B cell (primary cell): Measurements from ENCODE around the gene TMEM107. TPM values are rescaled to one million over a fixed set of nuclear protein-coding genes. Genes with fewer than 3 reads are reported as not detected.

Source experiments
- ATAC-seq: fragments of 200-7000 bp; cut with Tn5 transposase; one replicate; pipeline ENCODE4 v1.10.0; 2021; ENCODE audit warnings: low read depth, mild to moderate bottlenecking, moderate number of reproducible peaks, moderate library complexity
- CTCF ChIA-PET: fragments of 350-600 bp; sonication (Branson Sonifier 250); formaldehyde crosslinking; loops from one replicate; lab custom pipeline; 2021; ENCODE audit warnings: antibody characterized with exemption, inconsistent platforms; lab: Charles Lee
- POLR2A ChIA-PET: fragments of 350-600 bp; sonication (Branson Sonifier 250); formaldehyde crosslinking; loops from one replicate; lab custom pipeline; 2021; ENCODE audit warnings: antibody characterized with exemption; lab: Charles Lee
- DNase-seq: peaks from one replicate; pipeline ENCODE4 v3.0.0; 2013
- H2AFZ ChIP-seq: 2 replicates; pipeline ENCODE4 v1.6.1; 2012; ENCODE audit warnings: mild to moderate bottlenecking, low read depth, low read length; ENCODE audit not compliant: insufficient read depth, poor library complexity, severe bottlenecking
- H3K27ac ChIP-seq, 2 donors: 1 replicate in 1 of 2; 2 replicates in 1 of 2; pipeline ENCODE4 v1.5.1; 2012 to 2013; ENCODE audit warnings: low read length in 2 of 2, mild to moderate bottlenecking in 2 of 2, moderate library complexity in 1 of 2
- H3K27me3 ChIP-seq, 4 experiments: fragments of 200-600 bp in 1 of 4; sonication (generic) in 1 of 4; replicated peaks in 1 of 4; 1 replicate in 2 of 4; 2 replicates in 2 of 4; pipeline versions ENCODE4 v1.6.1 to v1.7.0; 2013 to 2016; ENCODE audit warnings: low read length in 3 of 4, mild to moderate bottlenecking in 2 of 4, mixed read lengths in 1 of 4, moderate library complexity in 1 of 4; ENCODE audit not compliant: insufficient read depth in 4 of 4, control insufficient read depth in 3 of 4; ENCODE audit errors: control extremely low read depth in 1 of 4
- H3K36me3 ChIP-seq, 2 experiments: replicated peaks in 1 of 2; 1 replicate in 1 of 2; 2 replicates in 1 of 2; pipeline versions ENCODE4 v1.6.1 to v1.7.1; 2013; ENCODE audit warnings: low read length in 1 of 2; ENCODE audit not compliant: insufficient read depth in 2 of 2, control insufficient read depth in 1 of 2; ENCODE audit errors: control extremely low read depth in 1 of 2, extremely low read depth in 1 of 2
- H3K4me1 ChIP-seq, 2 donors: fragments of 200-600 bp in 1 of 2; sonication (generic) in 1 of 2; 1 replicate in 1 of 2; 2 replicates in 1 of 2; pipeline versions ENCODE4 v1.5.1 to v1.6.1; 2013 to 2017; ENCODE audit warnings: low read length in 2 of 2; ENCODE audit not compliant: control insufficient read depth in 2 of 2, insufficient read depth in 2 of 2
- H3K4me2 ChIP-seq: replicated peaks from 2 replicates; pipeline ENCODE3; 2012; ENCODE audit warnings: mild to moderate bottlenecking, low read depth, low read length; ENCODE audit not compliant: poor library complexity, severe bottlenecking
- H3K4me3 ChIP-seq, 5 experiments: fragments of 200-600 bp in 1 of 5; sonication (generic) in 1 of 5; 1 replicate in 3 of 5; 2 replicates in 2 of 5; pipeline versions ENCODE4 v1.5.1 to v1.7.0; 2011 to 2016; ENCODE audit warnings: low read length in 4 of 5, mild to moderate bottlenecking in 4 of 5, low read depth in 2 of 5, control low read depth in 1 of 5, moderate library complexity in 1 of 5; ENCODE audit not compliant: insufficient read depth in 1 of 5; ENCODE audit errors: control extremely low read depth in 1 of 5, extremely low read depth in 1 of 5
- H3K79me2 ChIP-seq: fragments of 200-600 bp; sonication (generic); one replicate; pipeline ENCODE4 v1.6.0; 2016; ENCODE audit warnings: low read length; ENCODE audit not compliant: control insufficient read depth, insufficient read depth
- H3K9ac ChIP-seq: fragments of 200-600 bp; sonication (generic); 2 replicates; pipeline ENCODE4 v1.6.1; 2017; ENCODE audit warnings: mild to moderate bottlenecking, low read length, moderate library complexity
- H3K9me3 ChIP-seq, 3 donors: one replicate each; pipeline versions ENCODE4 v1.6.1 to v1.7.1; 2013; ENCODE audit warnings: low read length in 2 of 3; ENCODE audit not compliant: control insufficient read depth in 2 of 3, insufficient read depth in 1 of 3; ENCODE audit errors: control extremely low read depth in 1 of 3
- H4K20me1 ChIP-seq: 2 replicates; pipeline ENCODE4 v1.6.0; 2012; ENCODE audit warnings: mild to moderate bottlenecking, low read length; ENCODE audit not compliant: insufficient read depth, control insufficient read depth, poor library complexity, severe bottlenecking
- H3K27ac Mint-ChIP-seq: one replicate; pipeline ENCODE4 v1.8.0; 2021; ENCODE audit warnings: mixed read lengths
- H3K27me3 Mint-ChIP-seq: one replicate; pipeline ENCODE4 v1.8.0; 2021; ENCODE audit warnings: mixed read lengths
- H3K4me1 Mint-ChIP-seq: one replicate; pipeline ENCODE4 v1.8.0; 2021; ENCODE audit warnings: mixed read lengths
- H3K4me3 Mint-ChIP-seq: one replicate; pipeline ENCODE4 v1.8.0; 2021; ENCODE audit warnings: mixed read lengths
- H3K9me3 Mint-ChIP-seq: one replicate; pipeline ENCODE4 v1.8.0; 2022; ENCODE audit warnings: mixed read lengths; ENCODE audit not compliant: insufficient read depth
- CTCF ChIP-seq: fragments of 200-600 bp; IDR thresholded peaks from one replicate; pipeline ENCODE4 v1.8.0; 2022; ENCODE audit warnings: antibody characterized with exemption, mild to moderate bottlenecking
- EZH2 ChIP-seq: IDR thresholded peaks from 2 replicates; pipeline ENCODE4 v1.6.1; 2012; ENCODE audit warnings: borderline replicate concordance, low read depth, mild to moderate bottlenecking, moderate library complexity, low read length; ENCODE audit not compliant: insufficient read depth, poor library complexity, severe bottlenecking
- WGBS: methylation state at CpG from one replicate; pipeline ENCODE4 v1.1.5; 2013; ENCODE audit warnings: missing lambda C conversion rate; ENCODE audit not compliant: insufficient coverage; 5-methylcytosine and 5-hydroxymethylcytosine counted together
- intact Hi-C: fragments of 100-400 bp; cut with micrococcal nuclease; formaldehyde crosslinking; loops from one replicate; pipeline ENCODE4 v1.10.0; 2022
- polyA plus RNA-seq: library from polyadenylated mRNA; depleted of rRNA; stranded (reverse); fragments of >200 nt; gene quantifications from 2 replicates; pipeline ENCODE4 v1.2.3, GENCODE V29; 2012
- total RNA-seq, 2 donors: library from RNA; stranded (reverse); fragments of 120-200 nt in 1 of 2; gene quantifications; 1 replicate in 1 of 2; 2 replicates in 1 of 2; pipeline versions ENCODE4 v1.2.3 to v1.2.4, GENCODE V29; 2013 to 2022

TMEM107 gene
- total and polyA plus RNA-seq, 2 donors (not counting 1 experiment from before 2014, with no cell fraction given): 13.3 to 30.3 TPM

GRCh38 chr17:8162233-8162996 is 13.8 kb downstream of the TMEM107 start, which contains the start of gene VAMP2:
TSS of gene VAMP2 (minus strand) at chr17:8162948. CDS start at chr17:8162879, 69 bp downstream.
- H4K20me1 ChIP-seq: peaks cover 4% of the 10 kb centered on the region
- H3K27ac Mint-ChIP-seq: peak within 1 kb of the TSS; percentile 99
- H3K9me3 Mint-ChIP-seq: no peaks in the 10 kb centered on the region
- peak within 1 kb of the TSS; percentile 99 for H3K9ac ChIP-seq
- intact Hi-C loops: no loop called here
- WGBS: under 1% methylated on average over 75 of the region's 75 CpGs
- H3K36me3 ChIP-seq: peaks cover 0 to 26% of the 10 kb centered on the region in 2 experiments
- H3K79me2 ChIP-seq: peaks cover 25% of the 10 kb centered on the region
- H3K27me3 ChIP-seq: no peaks in the 10 kb centered on the region
- peak; percentile 89 for DNase-seq
- ATAC-seq: peak; percentile 69
- peak within 1 kb of the TSS; percentile 67 to 98 (median 94) for H3K4me3 ChIP-seq
- CTCF ChIA-PET: interaction anchor here (1.1 to 7.7 kb wide), 3 partner anchors 25 to 133 kb away, joined by 3 to 86 read pairs (median 4); partner anchors contain the start of gene SLC25A35
- peak within 1 kb of the TSS; percentile 93 for H3K4me3 Mint-ChIP-seq
- peak within 1 kb of the TSS; percentile 99 for H3K4me2 ChIP-seq
- H2AFZ ChIP-seq: peak within 1 kb of the TSS; percentile 96
- H3K4me1 ChIP-seq: peaks cover 37 to 61% of the 10 kb centered on the region in 2 donors
- TF ChIP-seq EZH2: no peak
- TF ChIP-seq CTCF: no peak
- POLR2A ChIA-PET: interaction anchor here (0.6 to 3.6 kb wide), 5 partner anchors 11 to 85 kb away, joined by 3 to 18 read pairs (median 5); partner anchors contain the start of gene CTC1
- H3K9me3 ChIP-seq: no peaks in the 10 kb centered on the region
- peak within 1 kb of the TSS; percentile 94 to 99 for H3K27ac ChIP-seq
- H3K27me3 Mint-ChIP-seq: no peaks in the 10 kb centered on the region
- H3K4me1 Mint-ChIP-seq: peaks cover 49% of the 10 kb centered on the region
